NCI-H510A (cell line): ENCODE results near the gene CNP.

Experiments used
- DNase-seq: peaks from one replicate; lab custom pipeline; 2025; lab: John Stamatoyannopoulos, UW

Gene CNP

DNA sequence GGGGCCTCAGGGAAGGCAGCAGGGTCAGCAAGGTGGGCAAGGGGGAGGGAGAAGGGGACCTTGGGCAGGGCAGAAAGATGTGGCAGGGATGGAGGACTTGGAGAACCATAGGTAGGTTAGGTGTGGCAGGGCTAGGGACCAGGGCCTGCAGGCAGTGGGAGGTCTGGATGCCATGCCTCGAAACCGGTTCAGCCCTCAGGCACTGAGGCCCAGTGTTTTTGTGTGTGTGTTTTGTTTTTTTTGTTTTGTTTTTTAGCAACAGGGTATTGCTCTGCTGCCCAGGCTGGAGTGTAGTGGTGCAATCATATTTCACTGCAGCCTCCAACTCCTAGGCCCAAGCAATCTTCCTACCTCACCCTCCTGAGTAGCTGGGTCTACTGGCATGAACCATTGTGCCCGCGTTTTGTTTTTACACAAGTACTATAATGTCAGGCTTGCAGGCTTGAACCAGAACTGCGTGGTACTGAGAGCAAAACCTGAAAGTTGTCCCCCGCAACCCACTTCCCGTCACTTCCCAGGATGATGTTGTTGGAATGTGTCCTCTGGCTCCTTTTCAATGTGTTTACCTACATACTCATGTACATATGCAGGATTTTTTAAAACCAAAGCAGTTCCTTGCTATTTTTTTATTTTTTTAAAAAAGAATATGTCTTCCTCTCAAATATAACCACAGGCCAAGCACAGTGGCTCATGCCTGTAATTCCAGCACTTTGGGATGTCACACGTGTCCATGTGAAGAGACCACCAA lies 23.8 kb upstream of the CNP start:
- DNase-seq = no peak

DNA sequence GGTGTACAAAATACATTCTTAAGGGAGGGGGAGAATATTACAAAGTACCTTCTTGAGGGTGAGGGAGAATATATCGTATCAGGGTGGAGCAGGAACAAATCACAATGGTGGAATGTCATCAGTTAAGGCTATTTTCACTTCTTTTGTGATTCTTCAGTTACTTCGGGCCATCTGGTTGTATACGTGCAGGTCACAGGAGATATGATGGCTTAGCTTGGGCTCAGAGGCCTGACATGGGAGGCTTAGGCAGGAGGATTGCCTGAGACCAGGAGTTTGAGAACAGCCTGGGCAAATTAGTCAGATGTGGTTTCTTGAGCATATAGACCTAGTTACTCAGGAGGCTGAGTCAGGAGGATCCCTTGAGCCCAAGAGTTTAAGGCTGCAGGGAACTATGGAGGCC lies 23.1 kb upstream of the CNP start:
- no peak for DNase-seq

DNA sequence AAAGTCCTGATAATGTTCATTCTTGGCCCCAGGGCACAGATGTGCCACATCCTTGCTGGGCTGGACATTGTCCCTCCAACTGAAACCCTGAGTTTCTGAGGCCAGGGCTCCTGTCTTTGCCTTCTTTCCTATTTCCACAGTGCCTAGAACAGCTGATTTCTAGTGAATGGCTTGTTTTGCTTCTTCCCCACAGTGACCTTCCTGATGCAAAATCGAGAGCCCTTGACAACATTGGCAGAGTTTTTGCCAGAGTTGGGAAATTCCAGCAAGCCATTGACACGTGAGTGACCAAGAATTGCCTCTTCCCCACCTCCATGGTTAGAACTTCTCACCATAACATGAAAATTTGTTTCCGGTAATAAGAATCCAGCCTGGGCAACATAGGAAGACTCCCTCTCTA lies 21.7 kb upstream of the CNP start:
- DNase-seq = no peak

DNA sequence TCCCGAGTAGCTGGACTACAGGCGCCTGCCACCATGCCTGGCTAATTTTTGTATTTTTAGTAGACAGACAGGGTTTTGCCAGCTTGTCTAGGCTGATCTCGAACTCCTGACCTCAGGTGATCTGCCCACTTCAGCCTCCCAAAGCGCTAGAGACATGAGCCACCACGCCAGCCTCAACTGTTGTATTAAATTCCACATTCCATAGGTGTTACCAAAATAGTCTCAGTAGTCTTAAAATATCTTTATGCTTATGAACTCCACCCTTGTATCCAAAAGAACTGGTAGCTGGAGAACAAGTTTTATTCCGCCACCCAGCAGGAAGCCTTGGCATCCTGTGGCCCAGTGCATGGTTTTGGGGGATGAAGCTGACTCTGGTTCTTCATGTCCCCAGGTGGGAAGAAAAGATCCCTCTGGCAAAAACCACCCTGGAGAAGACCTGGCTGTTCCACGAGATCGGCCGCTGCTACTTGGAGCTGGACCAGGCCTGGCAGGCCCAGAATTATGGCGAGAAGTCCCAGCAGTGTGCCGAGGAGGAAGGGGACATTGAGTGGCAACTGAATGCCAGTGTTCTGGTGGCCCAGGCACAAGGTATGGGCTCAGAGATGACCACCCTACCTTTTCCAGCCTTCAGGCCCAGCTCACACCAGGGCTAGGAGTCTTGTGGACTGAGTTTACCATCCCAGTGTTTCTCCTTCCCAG lies 17.7 kb upstream of the CNP start:
- no peak for DNase-seq

DNA sequence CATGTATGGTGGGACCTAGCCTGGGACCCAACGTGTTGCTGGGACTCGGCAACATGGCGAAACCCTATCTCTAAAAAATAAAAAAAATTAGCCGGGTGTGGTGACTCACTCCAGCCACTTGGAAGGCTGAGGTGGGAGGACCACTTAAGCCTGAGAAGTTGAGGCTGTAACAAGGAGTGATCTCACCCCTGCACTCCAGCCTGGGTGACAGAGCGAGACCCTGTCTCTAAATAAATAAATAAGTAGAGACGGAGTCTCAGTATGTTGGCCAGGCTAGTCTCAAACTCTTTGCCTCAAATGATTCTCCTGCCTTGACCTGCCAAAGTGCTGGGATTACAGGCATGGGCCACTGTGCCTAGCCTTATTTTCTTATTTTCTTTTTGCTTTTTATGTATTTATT lies 10.1 kb upstream of the CNP start:
- no peak for DNase-seq

DNA sequence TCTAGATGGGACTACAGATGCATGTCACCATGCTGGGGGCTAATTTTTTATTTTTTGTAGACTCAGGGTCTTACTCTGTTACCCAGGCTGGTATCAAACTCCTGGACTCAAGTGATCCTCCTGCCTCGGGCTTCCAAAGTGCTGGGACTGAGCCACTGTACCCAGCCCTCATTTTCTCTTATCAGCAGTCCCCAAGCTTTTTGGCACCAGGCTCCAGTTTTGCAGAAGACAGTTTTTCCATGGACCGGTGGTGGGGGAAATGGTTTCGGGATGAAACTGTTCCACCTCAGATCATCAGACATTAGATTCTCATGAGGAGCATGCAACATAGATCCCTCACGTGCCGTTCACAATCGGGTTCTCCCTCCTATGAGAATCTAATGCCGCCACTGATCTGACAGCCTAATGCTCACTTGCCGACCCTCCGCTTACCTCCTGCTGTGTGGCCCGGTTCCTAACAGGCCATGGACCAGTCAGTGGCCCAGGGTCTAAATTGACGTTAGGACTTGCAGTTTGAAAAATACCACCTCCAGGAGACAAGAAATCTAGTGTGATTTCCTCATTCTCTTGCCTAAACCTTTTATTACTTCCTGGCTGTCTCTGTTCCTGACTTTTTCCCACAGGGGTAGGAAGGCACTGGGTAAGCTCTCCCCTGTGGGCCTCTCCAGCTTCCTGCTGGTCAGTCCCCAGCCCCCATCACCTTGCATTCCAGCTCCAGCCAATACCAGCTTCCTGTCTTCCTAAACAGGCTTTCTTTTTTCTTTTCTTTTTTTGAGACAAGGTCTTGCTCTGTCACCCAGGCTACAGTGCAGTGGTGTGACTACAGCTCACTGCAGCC lies 9.3 kb upstream of the CNP start:
- no peak for DNase-seq

DNA sequence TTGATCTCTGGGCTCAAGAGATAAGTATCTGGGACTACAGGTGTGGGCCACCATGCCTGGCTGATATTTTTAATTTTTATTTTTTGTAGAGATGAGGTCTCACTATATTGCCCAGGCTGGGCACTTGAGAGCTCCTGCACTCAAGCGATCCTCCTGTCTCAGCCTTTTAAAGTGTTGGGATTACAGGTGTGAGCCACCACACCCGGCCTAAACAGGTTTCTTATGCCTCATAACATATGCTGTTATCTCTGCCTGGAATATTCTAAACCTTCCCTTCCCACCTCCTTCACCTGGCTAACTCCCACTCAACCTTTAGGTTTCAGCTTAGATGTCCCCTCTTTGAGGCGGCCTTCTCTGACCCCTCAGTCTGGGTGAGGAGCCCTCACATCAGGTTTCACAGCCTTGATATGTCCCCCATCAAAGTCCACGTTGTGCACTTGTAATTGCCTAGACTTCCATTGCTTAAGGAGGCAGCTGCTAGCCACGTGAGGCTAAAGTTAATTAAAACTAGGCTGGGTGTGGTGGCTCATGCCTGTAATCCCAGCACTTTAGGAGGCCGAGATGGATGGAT lies 8.6 kb upstream of the CNP start:
- DNase-seq = no peak

DNA sequence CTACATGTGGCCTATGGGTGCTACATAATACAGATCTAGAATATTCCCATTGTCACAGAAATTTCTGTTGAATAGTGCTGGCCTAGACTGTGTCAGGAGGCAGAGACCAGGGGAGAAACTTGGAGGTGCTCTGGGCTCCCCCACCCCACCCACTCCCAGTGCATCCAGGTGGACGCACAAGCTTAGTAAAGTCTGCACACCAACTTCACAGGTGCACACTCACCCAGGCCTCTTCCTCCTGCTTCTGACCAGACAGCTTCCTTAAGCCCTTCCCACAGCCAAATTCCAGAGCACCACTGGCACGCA lies 7.6 kb upstream of the CNP start:
- DNase-seq = no peak

DNA sequence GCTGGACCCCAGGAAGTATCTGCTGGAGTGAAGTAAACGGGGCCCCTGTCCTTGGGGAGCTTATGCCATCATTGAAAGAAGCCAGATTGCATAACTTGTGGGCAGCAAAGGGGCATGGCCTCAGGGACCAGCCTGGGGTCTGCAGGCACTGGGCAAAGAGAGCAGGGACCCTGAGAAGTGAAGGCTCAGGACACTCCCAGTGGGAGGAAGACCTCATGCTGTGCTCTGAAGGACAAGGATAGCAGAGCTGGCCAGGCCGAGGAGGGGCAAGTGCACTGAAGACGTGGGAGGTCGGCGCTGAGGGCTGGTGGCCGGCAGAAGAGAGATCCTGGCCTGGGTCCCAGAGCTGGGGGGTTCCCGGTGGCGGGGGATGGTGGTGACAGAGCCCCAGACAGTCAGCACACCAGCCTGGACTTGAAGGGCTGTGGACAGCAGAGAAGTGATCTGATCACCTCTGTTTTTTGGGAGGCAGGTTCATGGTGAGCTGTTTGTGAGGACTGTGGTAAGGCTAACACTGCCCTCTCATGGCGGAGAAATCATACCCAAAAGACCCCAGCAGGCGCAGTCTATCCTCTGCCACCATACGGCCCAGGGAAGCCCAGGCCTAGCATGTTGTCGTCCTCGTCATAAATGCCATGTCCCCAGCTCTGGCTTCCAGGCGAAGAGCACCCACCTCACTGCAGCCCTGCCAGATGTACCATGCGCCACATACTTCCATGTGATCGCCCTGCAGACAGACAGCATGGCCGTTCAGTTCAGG lies 7.1 kb upstream of the CNP start:
- DNase-seq = no peak

DNA sequence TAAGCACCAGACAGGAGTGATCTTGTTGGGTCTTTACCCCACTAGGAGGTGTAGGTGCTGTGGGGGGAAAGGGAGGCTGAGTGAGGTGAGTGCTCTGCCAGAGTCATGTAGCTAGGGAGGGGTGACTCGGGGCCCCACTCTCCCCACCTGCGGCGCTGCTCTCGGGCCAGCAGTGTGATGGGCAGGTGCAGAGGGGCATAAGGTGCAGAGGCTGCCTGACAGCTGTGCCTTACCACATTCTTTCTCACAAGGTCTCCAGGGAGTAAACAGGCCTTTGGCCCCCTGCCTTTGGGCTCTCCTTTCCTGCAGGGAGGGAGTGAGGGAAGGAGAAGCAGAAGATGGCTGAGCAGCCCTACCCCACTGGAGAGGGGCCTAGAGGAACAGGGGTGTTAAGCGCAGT lies 4.5 kb upstream of the CNP start:
- DNase-seq = no peak

DNA sequence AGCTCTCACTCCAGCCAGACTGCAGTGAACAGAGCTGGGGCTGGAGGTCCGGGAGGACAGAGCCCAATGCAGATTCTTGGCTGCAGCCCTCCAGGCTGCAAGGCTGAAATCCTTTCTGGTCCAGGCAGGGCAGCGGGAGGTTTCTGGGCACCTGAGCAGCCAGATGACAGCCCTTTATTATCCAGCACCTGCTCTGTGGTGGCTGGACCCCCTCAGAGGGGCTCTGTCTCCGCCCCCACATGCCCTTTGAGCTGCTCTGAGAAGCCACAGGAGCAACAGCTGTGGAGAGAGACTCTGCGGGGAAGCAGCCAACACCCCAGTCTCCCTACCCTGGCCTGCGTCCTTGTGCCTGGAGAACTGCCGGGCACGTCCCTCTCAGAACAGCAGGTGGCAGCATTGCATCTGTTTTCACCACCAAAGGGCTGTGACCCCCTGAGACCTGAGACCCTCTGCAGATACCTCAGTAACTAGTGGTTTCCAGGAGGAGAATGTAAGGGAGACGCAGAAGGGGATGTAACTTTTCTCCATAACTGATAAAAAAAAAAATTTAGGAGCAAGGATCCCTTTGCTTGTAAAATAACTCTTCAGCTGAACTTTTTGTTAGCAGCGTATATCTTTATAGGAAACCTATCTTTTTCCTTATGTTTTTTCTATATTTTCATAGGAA lies 3.7 kb upstream of the CNP start:
- DNase-seq = peak; percentile 17

DNA sequence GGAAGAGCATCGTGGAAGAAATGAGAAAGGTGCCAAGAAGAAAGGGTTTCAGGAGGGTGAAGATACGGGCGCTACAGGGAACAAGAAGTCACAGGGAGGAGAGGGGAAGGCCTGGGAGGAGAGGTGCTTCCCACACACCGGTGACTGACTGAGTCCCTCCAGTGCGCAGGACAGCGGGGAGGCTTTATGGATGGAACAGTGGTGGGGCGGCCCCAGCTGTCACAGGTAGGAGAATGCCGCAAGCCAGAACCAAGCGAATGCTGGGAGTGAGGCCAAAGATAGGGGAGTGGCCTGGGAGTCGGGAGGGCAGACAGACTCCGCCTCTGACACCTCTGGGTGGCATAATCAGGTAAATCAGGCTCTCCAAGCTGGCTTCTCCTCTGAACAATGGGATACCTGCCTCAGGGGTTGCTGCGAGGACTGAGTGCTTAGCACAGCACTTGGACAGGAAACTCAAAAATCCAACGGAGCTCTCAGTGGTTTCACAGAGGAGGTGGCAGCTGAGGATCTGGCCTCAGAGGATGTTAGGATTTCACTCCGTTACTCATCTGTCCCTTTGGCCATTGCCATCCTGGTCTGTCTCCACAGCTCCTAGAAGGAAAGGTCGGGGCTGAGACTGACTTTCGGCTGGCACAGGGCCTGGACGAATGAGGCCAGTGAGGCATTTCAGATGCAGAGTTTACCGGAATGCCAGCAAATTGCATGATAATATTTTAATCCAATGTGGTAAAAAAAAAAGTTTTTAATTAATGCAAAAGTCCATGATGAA lies 717 bp upstream of the CNP start:
- peak; percentile 93 for DNase-seq

DNA sequence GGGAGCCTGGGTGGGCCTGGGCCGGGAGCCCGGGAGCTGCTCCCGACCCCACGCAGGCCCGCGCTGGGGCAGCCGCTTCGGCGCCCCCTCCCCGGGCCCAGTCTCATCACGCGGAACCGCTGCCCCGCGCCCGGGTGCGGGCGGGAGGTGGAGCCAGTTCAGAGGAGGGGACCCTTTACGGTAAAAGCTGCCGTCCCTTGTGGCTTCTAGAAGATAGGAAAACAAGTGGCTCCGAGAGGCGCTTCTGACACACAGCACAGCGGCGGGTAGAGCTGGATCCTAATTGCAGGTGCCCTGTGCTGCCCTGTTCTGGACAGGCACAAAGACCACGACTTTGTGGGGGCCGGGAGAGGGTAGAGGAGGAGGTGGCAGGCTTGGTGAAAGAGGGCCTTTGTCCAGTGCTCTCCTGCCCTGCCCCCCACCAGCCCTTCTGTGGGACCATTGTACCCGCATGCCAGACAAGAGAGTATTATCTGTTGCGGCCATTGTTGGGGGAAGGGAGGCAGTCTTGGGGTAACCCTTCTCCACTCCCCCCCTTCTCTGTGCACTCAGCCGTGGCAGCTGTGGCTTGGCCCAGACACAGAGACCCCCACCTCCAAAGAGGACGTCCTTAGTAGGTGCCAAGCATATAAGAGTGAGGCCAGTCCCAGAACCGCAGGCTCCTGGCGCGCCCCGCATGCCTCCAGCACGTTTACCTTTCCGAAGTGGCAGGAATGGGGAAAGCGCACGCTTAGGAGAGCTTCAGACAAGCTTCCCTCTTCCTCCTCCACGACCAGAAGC lies 736 bp downstream of the CNP start:
- no peak for DNase-seq

DNA sequence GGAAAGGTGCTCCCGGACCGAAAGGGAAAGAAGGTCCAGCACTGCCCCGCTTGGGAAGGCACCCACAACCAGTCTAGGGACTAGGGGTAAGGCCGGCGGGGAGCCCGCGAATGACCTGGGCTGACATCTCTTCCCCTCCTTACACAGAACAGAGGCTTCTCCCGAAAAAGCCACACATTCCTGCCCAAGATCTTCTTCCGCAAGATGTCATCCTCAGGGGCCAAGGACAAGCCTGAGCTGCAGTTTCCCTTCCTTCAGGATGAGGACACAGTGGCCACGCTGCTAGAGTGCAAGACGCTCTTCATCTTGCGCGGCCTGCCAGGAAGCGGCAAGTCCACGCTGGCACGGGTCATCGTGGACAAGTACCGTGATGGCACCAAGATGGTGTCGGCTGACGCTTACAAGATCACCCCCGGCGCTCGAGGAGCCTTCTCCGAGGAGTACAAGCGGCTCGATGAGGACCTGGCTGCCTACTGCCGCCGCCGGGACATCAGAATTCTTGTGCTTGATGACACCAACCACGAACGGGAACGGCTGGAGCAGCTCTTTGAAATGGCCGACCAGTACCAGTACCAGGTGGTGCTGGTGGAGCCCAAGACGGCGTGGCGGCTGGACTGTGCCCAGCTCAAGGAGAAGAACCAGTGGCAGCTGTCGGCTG lies 1.5 kb downstream of the CNP start:
- DNase-seq = no peak

DNA sequence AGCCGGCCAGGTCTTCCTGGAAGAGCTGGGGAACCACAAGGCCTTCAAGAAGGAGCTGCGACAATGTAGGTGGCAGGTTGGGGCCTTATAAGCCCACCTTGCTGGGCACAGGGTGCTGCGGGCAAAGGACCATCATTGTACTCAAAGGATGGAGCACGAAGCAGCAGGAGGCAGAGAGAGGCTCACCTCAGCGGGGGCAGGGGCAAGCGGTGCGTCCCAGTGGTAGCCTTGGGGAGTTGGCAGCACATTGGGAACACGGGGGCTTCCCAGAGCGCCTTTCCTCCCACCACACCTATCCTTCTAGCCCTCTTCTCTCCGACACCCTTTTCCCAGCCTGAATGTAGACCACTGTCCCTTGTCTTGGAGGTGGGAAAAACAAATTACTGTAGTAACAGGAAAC lies 2.1 kb downstream of the CNP start:
- DNase-seq = no peak

DNA sequence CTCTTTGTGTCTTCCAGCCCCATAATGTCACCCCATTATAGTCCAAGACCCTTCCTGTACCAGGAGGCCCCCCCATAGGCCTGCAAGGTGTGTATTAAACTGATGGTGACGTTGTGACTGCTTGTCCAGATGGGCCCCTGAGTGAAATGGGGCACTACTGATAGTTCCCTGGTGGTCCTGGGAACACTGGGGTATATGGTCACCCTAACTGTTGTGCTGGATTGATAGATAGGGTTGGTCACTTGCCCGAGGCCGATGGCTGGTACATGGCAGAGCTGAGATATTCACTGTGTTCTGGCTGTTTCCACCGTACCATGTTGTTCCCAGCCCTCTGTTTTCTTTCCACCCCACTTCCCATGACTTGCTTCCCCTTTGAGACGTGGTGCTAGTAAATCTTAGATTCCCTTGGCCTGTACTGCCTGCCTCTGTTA lies 4.3 kb downstream of the CNP start:
- no peak for DNase-seq

DNA sequence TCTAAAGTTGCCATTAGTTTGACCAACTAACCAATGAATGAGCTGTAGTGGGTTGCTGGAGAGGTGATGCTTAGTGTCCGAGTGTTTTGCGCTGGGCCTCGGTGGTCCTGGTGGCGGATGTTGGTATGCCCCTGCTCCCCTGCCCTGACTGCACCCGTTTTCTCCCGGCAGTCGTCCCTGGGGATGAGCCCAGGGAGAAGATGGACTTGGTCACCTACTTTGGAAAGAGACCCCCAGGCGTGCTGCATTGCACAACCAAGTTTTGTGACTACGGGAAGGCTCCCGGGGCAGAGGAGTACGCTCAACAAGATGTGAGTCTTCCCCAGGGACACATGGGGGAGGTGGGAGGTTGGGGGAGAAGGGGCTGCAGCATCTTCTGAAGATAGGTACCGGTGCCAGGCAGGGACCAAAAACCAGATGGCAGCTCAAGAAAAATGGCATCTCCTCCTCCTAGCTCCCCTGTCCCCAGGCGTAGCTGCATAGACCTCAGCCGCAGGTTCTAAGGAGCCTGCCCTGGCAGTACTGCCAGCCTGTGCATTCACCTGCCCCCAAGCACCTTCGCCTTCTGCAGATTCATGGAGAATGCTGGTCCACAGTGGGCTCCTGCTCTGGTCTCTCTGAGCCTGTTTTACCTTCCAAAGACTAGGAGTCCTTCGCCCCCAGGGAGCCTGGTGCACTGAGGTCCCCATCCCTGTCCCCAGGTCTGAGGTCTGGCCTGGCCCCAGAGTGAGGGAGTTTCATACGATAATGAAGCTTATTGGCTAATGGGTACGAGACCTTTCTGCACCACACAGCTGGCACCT lies 5.3 kb downstream of the CNP start:
- no peak for DNase-seq

DNA sequence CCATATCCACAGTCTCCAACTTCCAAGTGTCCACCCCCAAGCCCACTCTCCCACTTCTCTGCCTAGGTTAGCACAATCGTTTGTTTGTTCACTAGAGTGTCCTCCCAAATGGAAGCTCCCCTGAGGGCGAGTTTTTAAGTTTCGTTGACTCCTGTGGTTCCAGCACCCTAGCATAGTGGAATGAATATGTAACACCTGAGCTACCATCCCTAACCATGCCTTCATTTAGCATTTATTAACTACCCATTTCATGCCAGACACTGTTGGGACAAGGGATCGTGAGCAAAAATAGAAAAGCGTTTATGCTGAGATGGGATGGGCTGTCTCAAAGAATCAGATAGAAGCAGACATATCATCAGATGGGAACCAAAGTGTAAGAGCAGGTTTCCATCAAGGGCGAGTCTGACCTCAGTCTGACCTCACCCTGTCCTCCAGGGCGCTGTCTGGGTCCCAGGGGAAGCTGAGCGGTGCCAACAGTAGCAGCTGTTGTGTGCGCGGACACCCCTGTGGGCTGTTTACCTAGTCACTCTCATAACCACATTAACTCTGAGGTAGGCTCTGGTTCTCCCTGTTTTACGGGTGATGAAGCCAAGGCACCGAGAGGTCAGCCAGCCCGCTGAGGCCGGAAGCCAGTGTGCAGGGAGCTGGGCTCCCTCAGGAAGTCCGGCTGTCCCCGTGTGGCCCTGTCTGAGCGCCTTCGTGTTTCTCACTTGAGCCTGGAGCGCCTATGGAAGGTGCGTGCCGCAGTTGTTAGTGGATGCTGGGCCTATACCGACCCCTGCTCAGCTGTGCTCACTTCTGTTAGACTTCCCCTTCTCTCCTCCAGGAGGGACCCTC lies 6.2 kb downstream of the CNP start:
- peak; percentile 47 for DNase-seq
